GM19193 (cell line): Measurements from ENCODE around the gene PROCA1.

Experiments
- POLR2A ChIP-seq: IDR thresholded peaks from 4 replicates; pipeline ENCODE4 v1.6.1; 2011; ENCODE audit not compliant: insufficient read depth, insufficient read length; ENCODE audit errors: extremely low read depth

Gene PROCA1

DNA sequence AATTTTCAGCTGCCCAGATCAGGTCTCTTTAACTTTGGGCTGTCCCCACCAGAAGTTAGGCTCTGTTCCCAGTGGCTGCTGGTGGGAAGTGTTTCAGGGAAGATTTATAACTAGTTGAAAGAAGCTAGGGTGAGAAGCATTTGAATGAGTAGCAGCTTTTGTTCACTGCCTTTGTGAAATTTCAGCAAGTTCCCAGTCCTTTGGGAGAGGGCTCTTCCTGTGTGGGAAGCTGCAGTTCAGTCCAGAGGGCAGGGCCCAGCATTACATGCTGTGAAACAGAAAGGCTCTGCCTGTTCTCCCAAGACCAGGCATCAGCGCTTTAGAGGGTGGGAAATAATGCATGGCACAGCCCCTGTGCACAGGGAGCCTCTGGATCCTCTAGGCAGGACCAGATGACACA lies 17.8 kb downstream of the PROCA1 start:
- TF ChIP-seq POLR2A = no peak

DNA sequence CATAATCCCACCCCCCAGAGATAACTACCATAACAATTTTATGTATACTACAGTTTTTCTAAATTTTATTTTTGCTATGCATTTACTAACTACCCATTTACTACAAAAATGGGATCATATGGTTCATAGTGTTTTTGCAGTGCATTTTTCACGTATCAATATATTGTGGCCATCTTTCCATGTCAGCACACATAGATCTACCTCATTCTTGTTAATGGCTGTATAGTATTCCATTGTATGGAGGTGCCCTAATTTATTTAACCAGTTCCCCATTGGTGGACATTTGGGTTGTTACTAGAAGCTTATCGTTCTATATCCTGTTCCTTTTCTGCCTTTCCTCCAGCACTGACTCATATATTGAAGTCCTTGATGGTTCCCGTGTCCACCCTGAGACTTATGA lies 22.7 kb downstream of the PROCA1 start:
- TF ChIP-seq POLR2A = no peak

DNA sequence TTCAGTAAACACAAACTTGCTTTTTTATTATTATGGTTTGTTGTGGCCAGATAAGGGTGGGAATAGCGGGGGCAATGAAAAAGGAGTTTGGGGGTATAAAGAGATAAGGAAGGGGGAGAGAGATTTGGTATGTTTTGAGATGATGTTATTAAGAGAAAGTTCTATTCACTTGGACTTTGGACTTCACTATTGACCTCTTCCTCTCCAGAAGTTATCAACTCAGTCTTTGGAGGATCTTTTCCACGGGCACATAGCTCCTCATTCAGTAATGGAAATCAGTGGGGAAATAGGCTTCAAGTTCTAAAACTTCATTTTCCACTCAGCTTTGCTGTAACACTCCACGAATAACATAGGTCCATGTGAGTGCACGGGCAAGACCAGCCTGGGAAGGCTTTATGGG lies 23.2 kb downstream of the PROCA1 start:
- no peak for TF ChIP-seq POLR2A

DNA sequence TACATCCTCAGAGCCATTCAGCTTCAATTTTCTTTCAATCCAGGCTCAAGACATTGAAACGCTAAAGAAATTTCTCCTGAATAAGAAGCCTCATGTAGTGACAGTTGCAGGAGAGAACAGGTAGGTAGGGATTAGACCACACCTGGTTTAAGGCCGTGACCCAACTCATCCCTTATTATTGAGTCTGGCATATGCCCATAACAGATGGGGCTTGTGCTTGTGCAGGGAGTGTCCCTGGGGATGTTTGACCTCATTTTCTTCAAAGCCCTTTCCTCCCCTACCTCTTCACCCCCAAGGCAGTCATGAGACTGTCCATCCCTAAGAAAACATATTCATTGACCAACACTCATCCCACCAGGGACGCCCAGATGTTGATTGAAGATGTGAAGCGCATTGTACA lies 25.4 kb downstream of the PROCA1 start:
- no peak for TF ChIP-seq POLR2A

DNA sequence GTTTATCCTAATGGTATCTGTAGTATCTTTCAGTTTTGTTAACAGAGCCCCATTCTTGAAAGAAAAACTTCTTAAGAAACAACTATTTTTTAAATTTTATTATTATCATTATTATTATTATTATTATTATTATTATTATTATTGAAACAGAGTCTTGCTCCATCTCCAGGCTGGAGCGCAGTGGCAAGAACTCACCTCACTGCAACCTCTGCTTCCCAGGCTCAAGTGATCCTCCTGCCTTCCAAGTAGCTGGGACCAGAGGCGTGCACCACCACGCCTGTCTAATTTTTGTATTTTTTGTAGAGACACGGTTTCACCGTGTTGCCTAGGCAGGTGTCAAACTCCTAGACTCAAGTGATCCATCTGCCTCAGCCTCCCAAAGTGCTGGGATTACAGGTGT lies 26.3 kb downstream of the PROCA1 start:
- no peak for TF ChIP-seq POLR2A

DNA sequence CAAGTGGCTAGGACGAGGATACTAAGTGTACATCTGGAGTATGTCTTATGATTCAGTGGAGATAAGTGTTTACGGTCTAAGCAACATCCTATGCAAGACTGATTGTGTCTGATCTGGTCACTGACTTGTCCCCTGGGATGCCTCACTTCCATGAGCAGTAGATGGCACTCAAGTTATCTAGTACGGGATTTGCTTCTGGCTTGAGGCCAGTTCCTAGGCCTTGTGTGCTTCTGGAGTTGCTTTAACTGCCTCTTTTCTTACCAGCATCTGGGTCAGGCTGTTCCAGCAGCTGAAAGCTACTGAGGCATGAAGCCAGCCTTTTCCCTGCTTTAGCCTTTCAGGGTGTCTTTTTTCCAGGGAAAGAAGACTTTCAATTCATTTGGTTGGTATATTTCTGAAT lies 26.7 kb downstream of the PROCA1 start:
- TF ChIP-seq POLR2A = no peak

DNA sequence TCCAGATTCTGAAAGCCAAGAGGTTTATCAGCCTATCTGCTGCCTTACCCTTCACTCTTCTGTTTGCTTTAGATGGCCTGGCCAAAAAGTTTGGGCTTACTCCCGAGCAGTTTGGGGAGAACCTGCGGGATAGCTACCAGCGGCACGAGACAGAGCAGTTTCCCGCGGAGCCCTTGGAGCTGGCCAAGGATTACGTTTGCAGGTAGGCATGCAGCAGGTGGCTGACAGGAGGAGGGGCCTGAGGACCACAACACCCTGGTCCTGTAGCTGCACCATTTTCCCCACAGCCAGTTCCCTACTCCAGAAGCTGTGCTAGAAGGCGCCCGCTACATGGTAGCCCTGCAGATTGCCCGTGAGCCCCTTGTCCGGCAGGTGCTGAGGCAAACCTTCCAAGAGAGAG lies 29.0 kb downstream of the PROCA1 start:
- TF ChIP-seq POLR2A = no peak

DNA sequence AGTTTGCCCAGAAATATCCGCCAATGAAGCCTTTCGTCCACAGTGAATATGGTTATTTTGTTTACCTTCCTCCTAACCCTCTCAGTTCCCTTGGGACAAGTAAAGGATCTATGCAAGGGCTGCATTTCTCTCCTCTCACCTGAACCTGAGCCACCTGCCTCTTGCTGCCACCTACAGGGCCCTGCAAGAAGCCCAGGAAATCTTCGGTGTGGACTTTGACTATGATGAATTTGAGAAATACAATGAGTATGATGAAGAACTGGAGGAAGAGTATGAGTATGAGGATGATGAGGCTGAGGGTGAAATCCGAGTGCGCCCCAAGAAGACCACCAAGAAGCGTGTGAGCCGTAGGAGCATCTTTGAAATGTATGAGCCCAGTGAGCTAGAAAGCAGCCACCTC lies 35.7 kb downstream of the PROCA1 start:
- no peak for TF ChIP-seq POLR2A

DNA sequence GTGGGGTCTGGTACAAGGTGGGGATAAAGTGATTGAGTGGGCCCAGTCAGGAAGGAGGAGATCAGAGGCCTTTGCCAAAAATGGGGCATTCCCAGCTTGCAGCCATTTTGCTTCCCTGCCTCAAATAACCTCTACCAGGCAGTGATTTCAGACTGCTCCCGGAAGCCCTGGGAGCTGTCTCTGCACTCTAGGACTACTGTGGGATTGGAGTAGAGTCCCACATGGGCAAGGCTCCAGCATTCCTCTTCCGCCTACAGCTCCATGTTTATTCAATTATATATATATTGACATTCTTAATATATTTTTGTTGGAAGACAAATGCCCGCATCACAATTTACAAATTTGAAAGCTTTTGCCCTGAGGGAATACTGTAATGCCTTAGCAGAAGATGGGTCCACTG lies 36.2 kb downstream of the PROCA1 start:
- no peak for TF ChIP-seq POLR2A

DNA sequence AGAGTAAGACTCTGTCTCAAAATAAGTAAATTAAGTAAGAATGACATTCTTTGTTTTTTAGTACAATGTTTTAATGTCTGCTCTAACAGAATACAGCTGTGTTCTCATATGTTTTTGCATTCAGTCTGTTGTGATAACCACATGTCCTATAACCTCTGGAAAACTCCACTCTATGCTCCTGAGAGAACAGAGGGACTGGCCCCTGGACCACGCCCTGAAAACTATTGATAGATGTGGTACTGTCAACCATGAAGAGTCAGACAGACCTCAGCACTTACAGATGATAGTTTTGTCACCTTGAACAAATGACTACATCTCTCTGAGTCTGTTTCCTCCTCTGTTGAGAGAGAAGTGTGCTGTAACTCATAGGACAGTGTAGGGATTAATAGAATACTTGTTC lies 41.8 kb downstream of the PROCA1 start:
- TF ChIP-seq POLR2A = no peak

DNA sequence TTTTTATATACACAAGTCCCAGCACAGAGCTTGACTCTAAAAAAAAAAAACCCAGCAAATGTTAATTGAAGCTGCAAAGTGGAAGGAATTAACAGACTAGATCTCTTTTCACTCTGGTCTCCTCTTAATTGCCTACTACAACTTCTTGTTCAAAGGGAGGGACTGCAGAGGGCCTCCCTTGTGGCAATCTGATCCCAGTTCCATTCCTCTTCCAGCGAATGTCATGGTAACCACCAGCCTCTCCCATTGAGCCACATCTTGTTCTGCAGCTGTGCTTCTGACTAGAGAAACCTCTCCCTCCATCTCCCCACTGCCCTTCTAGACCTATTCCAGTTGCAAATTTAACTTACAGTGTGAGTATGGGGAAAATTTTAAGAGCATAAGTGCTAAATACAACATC lies 43.8 kb downstream of the PROCA1 start:
- no peak for TF ChIP-seq POLR2A

DNA sequence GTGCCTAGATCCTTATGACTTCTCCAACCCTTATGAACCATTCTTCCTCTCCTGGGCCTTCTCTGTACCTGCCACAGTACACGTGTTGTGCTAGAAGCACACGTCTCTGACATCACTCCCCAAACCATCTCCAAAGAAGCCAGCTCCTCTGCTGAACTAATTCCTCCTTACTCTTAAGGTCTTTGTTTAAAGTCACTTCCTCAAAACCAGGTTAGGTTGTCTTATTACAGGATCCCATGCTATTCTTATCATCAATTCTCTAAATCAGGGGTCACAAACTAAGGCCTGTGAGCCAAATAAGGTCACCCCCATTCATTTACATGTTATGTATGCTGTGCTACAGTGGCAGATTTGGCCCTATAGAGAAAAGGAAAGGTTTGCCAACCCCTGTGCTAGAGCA lies 45.7 kb downstream of the PROCA1 start:
- no peak for TF ChIP-seq POLR2A

DNA sequence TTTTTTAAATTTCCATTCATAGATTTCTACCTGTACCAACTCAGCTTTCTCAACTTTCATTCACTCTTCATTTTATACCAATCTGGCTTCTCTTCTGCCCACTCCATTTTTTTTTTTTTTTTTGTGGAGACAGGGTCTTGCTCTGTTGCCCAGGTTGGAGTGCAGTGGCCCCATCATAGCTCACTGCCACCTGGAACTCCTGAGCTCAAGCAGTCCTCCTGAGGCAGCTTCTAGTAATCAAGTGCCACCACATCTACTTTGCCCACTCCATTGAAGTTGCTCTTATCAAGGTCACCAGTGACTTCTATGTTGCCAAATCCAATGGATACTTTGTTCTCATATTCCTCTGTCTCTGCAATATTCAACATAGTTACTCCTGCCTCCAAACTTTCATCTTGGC lies 48.0 kb downstream of the PROCA1 start:
- TF ChIP-seq POLR2A = no peak

DNA sequence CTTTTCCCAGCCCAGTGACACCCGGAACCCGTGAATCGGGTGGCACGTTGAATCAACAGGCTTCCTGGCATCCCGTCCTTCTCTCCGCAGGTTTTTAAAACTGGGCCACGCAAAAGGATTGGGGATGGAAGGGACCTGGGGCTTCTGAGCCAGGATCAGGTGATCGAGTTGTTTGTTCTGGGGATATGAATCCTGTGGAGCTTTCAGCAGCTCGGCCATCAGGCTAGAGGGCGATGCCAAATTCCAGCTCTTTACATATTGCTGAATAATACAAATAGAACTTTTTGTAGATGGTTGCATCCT lies 49.2 kb downstream of the PROCA1 start:
- no peak for TF ChIP-seq POLR2A

DNA sequence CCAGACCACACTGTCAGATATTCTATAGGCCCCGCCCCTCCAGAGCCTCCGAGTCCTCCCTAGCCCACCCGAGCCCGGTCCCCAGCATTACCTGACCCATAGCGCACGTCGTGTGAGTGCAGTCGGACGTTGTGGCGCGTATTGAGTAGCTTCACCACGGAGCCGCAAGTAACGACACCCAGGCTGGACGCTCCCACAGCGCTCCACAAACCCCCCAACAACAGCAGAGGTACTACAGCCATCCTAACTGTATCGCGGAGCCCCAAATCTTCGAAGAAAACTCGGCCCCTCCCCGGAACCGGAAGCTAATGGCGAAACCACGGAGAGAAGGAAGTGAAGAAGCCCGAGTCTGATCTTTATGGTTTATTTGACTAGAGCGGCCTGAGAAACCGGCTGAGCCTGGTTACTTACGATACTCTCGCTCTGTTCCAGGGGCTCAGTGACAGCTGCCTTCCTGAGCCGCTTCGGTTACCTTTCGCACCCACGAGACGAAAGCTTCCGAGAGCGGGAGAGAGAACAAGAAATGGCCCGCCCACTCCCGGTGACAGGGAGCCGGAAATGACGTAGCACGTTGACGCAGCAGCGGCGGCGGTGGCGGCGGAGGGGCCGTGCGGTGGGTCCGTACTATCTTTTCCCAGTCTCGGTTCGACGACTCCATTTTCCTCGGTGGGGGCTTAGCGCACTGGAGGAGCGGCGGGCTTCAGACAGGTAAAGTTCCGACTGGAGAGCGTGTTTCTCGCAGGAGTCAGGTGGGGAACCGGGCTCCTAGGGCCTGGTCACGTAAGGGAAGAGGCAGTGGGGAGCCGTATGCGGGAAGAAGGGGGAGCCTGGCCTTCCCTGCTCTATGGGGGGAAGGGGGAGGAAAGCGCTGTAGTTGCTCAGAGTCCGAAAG lies 49.8 kb downstream of the PROCA1 start, which contains the start of the genes SDF2 and SUPT6H:
SDF2 (minus strand) TSS at position 272 of the 892 bp plus-strand sequence; CDS start at position 242, 30 bp downstream.
SUPT6H (plus strand) TSS at position 571 of the 892 bp plus-strand sequence. CDS start 11,197 bp downstream, outside the sequence.
- TF ChIP-seq POLR2A = peak; percentile 87

DNA sequence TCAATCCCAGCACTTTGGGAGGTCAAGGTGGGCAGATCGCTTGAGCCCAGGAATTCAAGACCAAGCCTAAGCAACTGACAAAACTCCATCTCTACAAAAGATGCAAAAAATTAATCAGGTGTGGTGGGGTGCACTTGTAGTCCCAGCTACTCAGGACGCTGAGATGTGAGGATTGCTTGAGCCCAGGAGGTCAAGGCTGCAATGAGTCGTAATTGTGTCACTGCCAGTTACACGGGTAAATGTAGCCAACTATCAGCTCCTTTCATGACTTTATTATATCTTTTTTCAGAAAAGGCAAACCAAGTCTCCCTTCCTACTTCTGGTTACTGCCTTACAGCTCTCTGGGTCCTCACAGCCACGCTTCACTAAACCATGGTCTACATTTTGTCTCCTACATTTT lies 53.9 kb downstream of the PROCA1 start:
- no peak for TF ChIP-seq POLR2A

DNA sequence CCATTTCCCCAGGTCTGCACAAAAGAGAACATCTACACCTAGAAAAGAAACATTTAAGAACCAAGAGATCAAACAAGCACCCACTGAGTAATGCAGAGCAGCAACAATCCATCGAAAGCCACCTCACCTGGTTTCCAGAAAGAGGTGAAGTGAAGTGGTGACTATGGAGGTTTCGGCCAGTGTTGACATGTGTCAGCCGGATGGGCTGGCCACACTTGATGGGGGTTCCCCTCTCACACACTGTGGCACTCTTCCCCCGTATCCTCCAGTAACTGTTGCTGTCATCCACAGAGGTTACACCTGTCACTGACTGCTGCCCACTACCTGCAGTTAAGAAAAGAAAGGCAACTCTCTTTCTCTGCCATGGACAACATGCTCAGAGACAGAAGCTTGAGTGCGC lies 56.5 kb downstream of the PROCA1 start:
- TF ChIP-seq POLR2A = no peak
